Natural killer cell (primary cell): ENCODE measurements around the gene GDAP2. TPM values are rescaled to one million over a fixed set of nuclear protein-coding genes. Genes with fewer than 3 reads are reported as not detected.

Experiments
- ATAC-seq, 3 donors: fragments of 150-1000 bp in 2 of 3; fragments of 200-7000 bp in 1 of 3; cut with Tn5 transposase; 1 replicate in 1 of 3; 2 replicates in 2 of 3; pipeline ENCODE4 v1.10.0; 2021; ENCODE audit warnings: mild to moderate bottlenecking in 2 of 3, moderate library complexity in 2 of 3
- DNase-seq, 2 donors: peaks; one replicate each; pipeline versions ENCODE4 v3.0.0 to v3.0.0-alpha.2; 2013 to 2021; ENCODE audit warnings: mixed read lengths in 1 of 2
- H3K27ac ChIP-seq: one replicate; pipeline ENCODE4 v1.5.1; 2013; ENCODE audit warnings: mild to moderate bottlenecking, low read length
- H3K27me3 ChIP-seq: one replicate; pipeline ENCODE4 v1.6.1; 2013; ENCODE audit warnings: low read length; ENCODE audit not compliant: control insufficient read depth, insufficient read depth
- H3K36me3 ChIP-seq: one replicate; pipeline ENCODE4 v1.6.1; 2013; ENCODE audit warnings: low read length; ENCODE audit not compliant: control insufficient read depth, insufficient read depth
- H3K4me1 ChIP-seq: one replicate; pipeline ENCODE4 v1.6.1; 2013; ENCODE audit warnings: low read length; ENCODE audit not compliant: control insufficient read depth, insufficient read depth
- H3K4me3 ChIP-seq: one replicate; pipeline ENCODE4 v1.5.1; 2013; ENCODE audit warnings: low read length
- H3K9me3 ChIP-seq: one replicate; pipeline ENCODE4 v1.6.1; 2013; ENCODE audit warnings: low read length; ENCODE audit not compliant: control insufficient read depth, insufficient read depth
- H3K27ac Mint-ChIP-seq, 2 donors: one replicate each; pipeline ENCODE4 v1.8.0; 2022; ENCODE audit warnings: mild to moderate bottlenecking in 2 of 2, mixed read lengths in 2 of 2, moderate library complexity in 1 of 2
- H3K27me3 Mint-ChIP-seq, 2 donors: one replicate each; pipeline ENCODE4 v1.8.0; 2022; ENCODE audit warnings: low read depth in 2 of 2, mixed read lengths in 2 of 2
- H3K36me3 Mint-ChIP-seq: one replicate; pipeline ENCODE4 v1.8.0; 2022; ENCODE audit warnings: mixed read lengths
- H3K4me1 Mint-ChIP-seq, 2 donors: one replicate each; pipeline ENCODE4 v1.8.0; 2022; ENCODE audit warnings: mixed read lengths in 2 of 2
- H3K4me3 Mint-ChIP-seq: one replicate; pipeline ENCODE4 v1.8.0; 2022; ENCODE audit warnings: mild to moderate bottlenecking, moderate library complexity, mixed read lengths
- H3K9me3 Mint-ChIP-seq, 2 donors: one replicate each; pipeline ENCODE4 v1.8.0; 2022; ENCODE audit warnings: mixed read lengths in 2 of 2
- WGBS: methylation state at CpG from one replicate; pipeline ENCODE4 v1.1.7; 2013; ENCODE audit warnings: missing lambda C conversion rate; ENCODE audit not compliant: insufficient coverage; 5-methylcytosine and 5-hydroxymethylcytosine counted together
- intact Hi-C: fragments of 100-400 bp; cut with micrococcal nuclease; formaldehyde crosslinking; loops from one replicate; pipeline ENCODE4 v1.14.2; 2022
- total RNA-seq, 4 donors: library from RNA; stranded (reverse); fragments of 120-200 nt in 1 of 4; gene quantifications; one replicate each; pipeline versions ENCODE4 v1.2.3 to v1.2.4, GENCODE V29; 2013 to 2022
- TF ChIP-seq, protein P1 (sequence below): fragments of 200-600 bp; IDR thresholded peaks from one replicate; pipeline ENCODE4 v1.8.0; 2022; ENCODE audit warnings: antibody characterized with exemption

GDAP2 gene
- total RNA-seq, 3 donors from 2014 or later (not counting 1 experiment from before 2014, with no cell fraction given), result 25.4 to 34.7 (median 27.7) TPM

DNA sequence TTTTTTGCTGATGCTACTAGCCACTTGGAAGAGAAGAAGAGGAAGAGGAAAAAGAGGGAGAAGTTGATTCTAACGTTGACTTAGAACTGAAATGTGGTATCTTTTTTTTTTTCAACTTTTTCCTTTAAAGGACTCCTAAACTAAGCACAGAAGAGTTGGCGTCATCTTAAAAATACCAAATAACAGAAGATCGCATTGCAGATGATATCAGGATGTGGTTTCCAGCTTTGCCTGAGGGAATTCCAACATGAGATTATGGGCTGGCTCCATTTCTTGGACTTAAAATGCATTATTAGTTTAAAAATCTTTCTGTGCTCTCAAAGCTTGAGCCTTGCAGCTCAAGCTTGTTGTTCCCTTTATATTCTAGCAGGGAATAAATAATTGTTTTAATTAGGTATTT is 29.9 kb upstream of the GDAP2 start:
- ATAC-seq (no peak), DNase-seq (no peak)
- WGBS, result 100% methylated on average over 2 of the region's 3 CpGs
- Histone ChIP-seq H3K4me3 (no peak overlapping the region), H3K27me3 (no peaks in the 10 kb centered on the region), H3K9me3 (no peaks in the 10 kb centered on the region), H3K36me3 (peaks cover 60% of the 10 kb centered on the region), H3K27ac (no peak overlapping the region), H3K4me1 (no peaks in the 10 kb centered on the region)
- H3K9me3 Mint-ChIP-seq, result no peaks in the 10 kb centered on the region
- no peaks in the 10 kb centered on the region for H3K4me1 Mint-ChIP-seq
- TF ChIP-seq, protein P1, sequence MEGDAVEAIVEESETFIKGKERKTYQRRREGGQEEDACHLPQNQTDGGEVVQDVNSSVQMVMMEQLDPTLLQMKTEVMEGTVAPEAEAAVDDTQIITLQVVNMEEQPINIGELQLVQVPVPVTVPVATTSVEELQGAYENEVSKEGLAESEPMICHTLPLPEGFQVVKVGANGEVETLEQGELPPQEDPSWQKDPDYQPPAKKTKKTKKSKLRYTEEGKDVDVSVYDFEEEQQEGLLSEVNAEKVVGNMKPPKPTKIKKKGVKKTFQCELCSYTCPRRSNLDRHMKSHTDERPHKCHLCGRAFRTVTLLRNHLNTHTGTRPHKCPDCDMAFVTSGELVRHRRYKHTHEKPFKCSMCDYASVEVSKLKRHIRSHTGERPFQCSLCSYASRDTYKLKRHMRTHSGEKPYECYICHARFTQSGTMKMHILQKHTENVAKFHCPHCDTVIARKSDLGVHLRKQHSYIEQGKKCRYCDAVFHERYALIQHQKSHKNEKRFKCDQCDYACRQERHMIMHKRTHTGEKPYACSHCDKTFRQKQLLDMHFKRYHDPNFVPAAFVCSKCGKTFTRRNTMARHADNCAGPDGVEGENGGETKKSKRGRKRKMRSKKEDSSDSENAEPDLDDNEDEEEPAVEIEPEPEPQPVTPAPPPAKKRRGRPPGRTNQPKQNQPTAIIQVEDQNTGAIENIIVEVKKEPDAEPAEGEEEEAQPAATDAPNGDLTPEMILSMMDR, result no peak
- no peak overlapping the region for H3K4me3 Mint-ChIP-seq
- intact Hi-C loops, result no loop called here
- no peaks in the 10 kb centered on the region for H3K27me3 Mint-ChIP-seq
- H3K36me3 Mint-ChIP-seq, result peaks cover 24% of the 10 kb centered on the region
- no peak overlapping the region for H3K27ac Mint-ChIP-seq

DNA sequence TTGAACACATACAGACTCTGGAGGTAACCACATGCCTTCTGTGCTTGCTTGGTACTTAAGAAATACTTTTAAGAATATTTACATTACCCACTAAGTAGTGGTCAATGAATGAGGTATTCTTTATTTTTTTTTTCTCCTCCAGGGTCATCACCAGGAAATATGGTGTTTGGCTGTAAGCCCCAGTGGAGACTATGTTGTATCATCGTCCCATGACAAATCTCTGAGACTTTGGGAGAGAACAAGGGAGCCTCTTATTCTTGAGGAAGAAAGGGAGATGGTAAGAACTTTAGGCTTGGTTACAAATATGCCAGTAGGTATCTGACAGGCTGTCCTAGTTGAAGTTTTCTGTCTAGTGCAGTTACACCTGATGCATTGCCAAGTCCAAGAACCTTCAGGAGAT is 23.0 kb upstream of the GDAP2 start:
- Mint-ChIP-seq H3K27me3 (no peaks in the 10 kb centered on the region), H3K4me3 (no peak overlapping the region), H3K36me3 (peaks cover 47% of the 10 kb centered on the region), H3K9me3 (no peaks in the 10 kb centered on the region), H3K27ac (no peak overlapping the region), H3K4me1 (no peaks in the 10 kb centered on the region)
- TF ChIP-seq, protein P1, result no peak
- ATAC-seq (no peak), DNase-seq (no peak)
- Histone ChIP-seq H3K4me3 (no peak overlapping the region), H3K27ac (no peak overlapping the region), H3K36me3 (peaks cover 92% of the 10 kb centered on the region), H3K4me1 (no peaks in the 10 kb centered on the region), H3K27me3 (no peaks in the 10 kb centered on the region), H3K9me3 (no peaks in the 10 kb centered on the region)
- intact Hi-C loops, result no loop called here
- WGBS, result 100% methylated on average over 1 of the region's 1 CpG

DNA sequence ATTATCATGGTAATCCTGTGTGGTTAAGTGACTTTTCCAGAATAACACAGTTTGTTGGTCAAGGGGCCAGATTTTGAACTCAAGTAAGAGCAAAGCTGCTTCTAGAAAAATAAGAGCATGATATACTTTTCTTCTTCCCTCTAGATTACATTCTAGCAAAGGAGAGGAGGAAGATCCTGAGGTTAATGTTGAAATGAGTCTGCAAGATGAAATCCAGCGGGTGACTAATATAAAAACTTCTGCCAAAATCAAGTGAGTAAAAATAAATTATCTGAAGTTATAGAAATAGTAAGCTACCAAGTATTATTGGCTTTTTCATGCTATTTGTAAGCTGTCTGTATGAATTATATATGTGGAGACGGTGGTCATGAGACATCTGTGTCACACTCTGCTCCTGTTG is 12.9 kb upstream of the GDAP2 start:
- intact Hi-C loops, result no loop called here
- TF ChIP-seq, protein P1, result no peak
- H3K36me3 Mint-ChIP-seq, result peaks cover 53% of the 10 kb centered on the region
- no peaks in the 10 kb centered on the region for H3K27me3 ChIP-seq
- H3K4me3 Mint-ChIP-seq, result no peak overlapping the region
- no peak overlapping the region for H3K27ac Mint-ChIP-seq
- H3K4me3 ChIP-seq, result no peak overlapping the region
- ATAC-seq, result no peak
- H3K27me3 Mint-ChIP-seq, result no peaks in the 10 kb centered on the region
- 92% methylated on average over 2 of the region's 2 CpGs for WGBS
- no peaks in the 10 kb centered on the region for H3K9me3 ChIP-seq
- H3K4me1 Mint-ChIP-seq, result no peaks in the 10 kb centered on the region
- peaks cover 91% of the 10 kb centered on the region for H3K36me3 ChIP-seq
- no peak for DNase-seq
- H3K27ac ChIP-seq, result no peak overlapping the region
- H3K9me3 Mint-ChIP-seq, result no peaks in the 10 kb centered on the region
- no peaks in the 10 kb centered on the region for H3K4me1 ChIP-seq

DNA sequence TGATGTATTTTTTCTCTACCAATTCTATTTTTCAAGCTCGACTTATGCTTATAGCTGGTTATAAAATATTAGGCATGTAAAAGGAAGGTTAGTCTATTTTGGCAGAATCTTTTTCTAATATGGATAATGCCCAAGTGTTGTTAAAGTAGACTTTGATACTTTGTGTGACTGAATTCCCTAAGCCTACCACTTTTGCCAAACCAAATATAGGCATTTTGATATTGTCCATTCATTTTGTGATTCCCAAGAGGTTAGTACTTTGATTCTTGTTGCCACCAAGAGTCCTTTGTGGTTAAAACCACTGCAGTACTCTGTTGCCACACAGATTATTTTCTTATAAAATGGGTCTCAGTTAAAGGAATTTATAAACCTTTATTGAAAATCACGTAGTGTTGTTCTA is 4.3 kb upstream of the GDAP2 start:
- Mint-ChIP-seq H3K9me3 (no peaks in the 10 kb centered on the region), H3K27me3 (no peaks in the 10 kb centered on the region), H3K27ac (no peak overlapping the region), H3K36me3 (peaks cover 19% of the 10 kb centered on the region), H3K4me3 (no peak overlapping the region), H3K4me1 (peaks cover 28 to 35% of the 10 kb centered on the region in 2 donors)
- Histone ChIP-seq H3K27me3 (no peaks in the 10 kb centered on the region), H3K9me3 (no peaks in the 10 kb centered on the region), H3K4me3 (no peak overlapping the region), H3K27ac (no peak overlapping the region), H3K4me1 (peaks cover 16% of the 10 kb centered on the region), H3K36me3 (peaks cover 34% of the 10 kb centered on the region)
- no CpG with 5 or more reads among the region's 2 CpGs for WGBS
- DNase-seq, result no peak
- no peak for ATAC-seq
- TF ChIP-seq, protein P1, result no peak
- intact Hi-C loops, result no loop called here
